Neural cell (in vitro differentiated cells): ENCODE data around the gene RALGPS1. TPM values are rescaled to one million over a fixed set of nuclear protein-coding genes. Genes with fewer than 3 reads are reported as not detected.

Source experiments
- H2AFZ ChIP-seq: fragments of 200-600, 300-800 bp; sonication (generic), shearing (Covaris generic); 2 replicates; pipeline ENCODE4 v1.6.0; 2014; ENCODE audit warnings: low read depth, mild to moderate bottlenecking, antibody characterized with exemption, low read length, moderate library complexity
- H3F3A ChIP-seq: fragments of 200-600 bp; shearing (Covaris generic); 2 replicates; pipeline ENCODE4 v1.6.1; 2016; ENCODE audit warnings: mild to moderate bottlenecking, moderate library complexity, mixed read lengths, antibody characterized with exemption, low read length; ENCODE audit not compliant: insufficient read depth, poor library complexity, severe bottlenecking
- H3K27ac ChIP-seq: fragments of 200-600, 300-800 bp; sonication (generic), shearing (Covaris generic); 2 replicates; pipeline ENCODE4 v1.5.1; 2014; ENCODE audit warnings: mild to moderate bottlenecking, low read length, moderate library complexity
- H3K27me3 ChIP-seq: fragments of 300-800, 200-600 bp; sonication (generic), shearing (Covaris generic); 2 replicates; pipeline ENCODE4 v1.6.0; 2014; ENCODE audit warnings: mild to moderate bottlenecking, low read depth, low read length, moderate library complexity; ENCODE audit not compliant: insufficient read depth
- H3K36me3 ChIP-seq: fragments of 300-800, 200-600 bp; sonication (generic), shearing (Covaris generic); 2 replicates; pipeline ENCODE4 v1.5.1; 2014; ENCODE audit warnings: mild to moderate bottlenecking, antibody characterized with exemption, low read length, moderate library complexity; ENCODE audit not compliant: insufficient read depth
- H3K4me2 ChIP-seq: fragments of 300-800, 200-600 bp; sonication (generic), shearing (Covaris generic); 2 replicates; pipeline ENCODE4 v1.6.0; 2014; ENCODE audit warnings: mild to moderate bottlenecking, low read length
- H3K4me3 ChIP-seq: fragments of 300-800, 200-600 bp; sonication (generic), shearing (Covaris generic); 2 replicates; pipeline ENCODE4 v1.5.1; 2014; ENCODE audit warnings: mild to moderate bottlenecking, low read length, moderate library complexity
- H3K79me2 ChIP-seq: fragments of 200-600 bp; shearing (Covaris generic); replicated peaks from 2 replicates; pipeline ENCODE4 v1.6.0; 2014; ENCODE audit warnings: mild to moderate bottlenecking, low read length, moderate library complexity; ENCODE audit not compliant: insufficient read depth
- H3K9ac ChIP-seq: fragments of 300-800, 200-600 bp; sonication (generic), shearing (Covaris generic); 2 replicates; pipeline ENCODE4 v1.6.1; 2016; ENCODE audit warnings: mild to moderate bottlenecking, low read length, mixed read lengths
- H3K9me2 ChIP-seq: fragments of 200-600 bp; shearing (Covaris generic); 2 replicates; pipeline ENCODE4 v1.6.1; 2016; ENCODE audit warnings: mild to moderate bottlenecking, low read length, mixed read lengths; ENCODE audit not compliant: insufficient read depth
- H3K9me3 ChIP-seq: fragments of 200-600, 300-800 bp; sonication (generic), shearing (Covaris generic); 2 replicates; pipeline ENCODE4 v1.6.1; 2016; ENCODE audit warnings: mild to moderate bottlenecking, mixed run types, low read length, moderate library complexity, mixed read lengths
- H4K20me1 ChIP-seq: fragments of 200-600 bp; shearing (Covaris generic); 2 replicates; pipeline ENCODE4 v1.6.1; 2016; ENCODE audit warnings: mild to moderate bottlenecking, mixed run types; ENCODE audit not compliant: insufficient read depth
- EP300 ChIP-seq: fragments of 450-650 bp; conservative IDR thresholded peaks from 2 replicates; pipeline ENCODE4 v1.6.1; 2014; ENCODE audit warnings: antibody characterized with exemption, mild to moderate bottlenecking, moderate library complexity; ENCODE audit not compliant: poor library complexity, severe bottlenecking
- EZH2 ChIP-seq: fragments of 200-600, 300-800 bp; shearing (Covaris generic), sonication (generic); IDR thresholded peaks from 2 replicates; pipeline ENCODE4 v1.6.1; 2014; ENCODE audit warnings: antibody characterized with exemption, low read length, borderline replicate concordance, mild to moderate bottlenecking; ENCODE audit not compliant: insufficient read depth, poor library complexity, severe bottlenecking
- MXI1 ChIP-seq: fragments of 450-650 bp; conservative IDR thresholded peaks from 2 replicates; pipeline ENCODE4 v1.6.1; 2014; ENCODE audit warnings: antibody characterized with exemption, mild to moderate bottlenecking; ENCODE audit not compliant: poor library complexity, severe bottlenecking
- POLR2AphosphoS5 ChIP-seq: IDR thresholded peaks from 2 replicates; pipeline ENCODE4 v1.6.1; 2012
- RAD21 ChIP-seq: fragments of 450-650 bp; conservative IDR thresholded peaks from 2 replicates; pipeline ENCODE4 v1.6.1; 2014; ENCODE audit warnings: antibody characterized with exemption, mild to moderate bottlenecking, moderate library complexity
- SMC3 ChIP-seq: fragments of 450-650 bp; conservative IDR thresholded peaks from 2 replicates; pipeline ENCODE4 v1.6.1; 2014; ENCODE audit warnings: antibody characterized with exemption, mild to moderate bottlenecking, moderate library complexity; ENCODE audit not compliant: poor library complexity
- TAF1 ChIP-seq: IDR thresholded peaks from 2 replicates; pipeline ENCODE4 v1.6.1; 2012; ENCODE audit warnings: low read depth
- polyA plus RNA-seq: library from polyadenylated mRNA; depleted of rRNA; stranded (reverse); fragments of >200 nt; gene quantifications from 2 replicates; pipeline ENCODE4 v1.2.3, GENCODE V29; 2014
- TF ChIP-seq, protein P1 (sequence below): IDR thresholded peaks from 2 replicates; pipeline ENCODE4 v1.6.1; 2012; ENCODE audit warnings: borderline replicate concordance

RALGPS1 gene
- polyA plus RNA-seq, 1 donor from 2014 or later = 37.1 TPM

DNA sequence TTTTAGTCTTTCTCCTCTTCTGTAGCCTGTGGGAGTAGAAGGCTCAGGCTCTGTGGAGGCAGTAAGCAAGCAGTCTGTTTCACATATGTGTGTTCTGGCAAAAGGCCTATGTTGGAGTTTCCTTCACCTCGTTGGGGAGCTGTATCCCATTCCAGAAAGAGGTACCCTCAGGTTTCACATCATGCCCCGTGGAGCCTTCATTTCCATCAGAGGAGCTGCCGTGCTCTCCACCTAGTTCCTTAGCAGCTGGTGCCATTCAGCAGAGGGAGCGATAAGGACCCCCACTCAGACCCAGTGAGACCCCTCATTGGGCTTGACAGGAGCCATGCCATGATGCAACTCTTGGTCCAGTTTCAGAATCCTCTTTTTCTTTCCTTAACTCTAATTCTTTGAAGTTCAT is 258.5 kb downstream of the RALGPS1 start:
- Histone ChIP-seq H3K9me3 (no peaks in the 10 kb centered on the region), H3K79me2 (no peaks in the 10 kb centered on the region), H3K9me2 (no peaks in the 10 kb centered on the region), H3K27me3 (no peaks in the 10 kb centered on the region), H3K4me3 (no peak overlapping the region), H4K20me1 (no peaks in the 10 kb centered on the region), H2AFZ (no peak overlapping the region), H3K27ac (no peak overlapping the region), H3K9ac (no peak overlapping the region), H3F3A (no peaks in the 10 kb centered on the region), H3K4me2 (no peak overlapping the region), H3K36me3 (peaks cover 6% of the 10 kb centered on the region)
- TF ChIP-seq, protein P1, sequence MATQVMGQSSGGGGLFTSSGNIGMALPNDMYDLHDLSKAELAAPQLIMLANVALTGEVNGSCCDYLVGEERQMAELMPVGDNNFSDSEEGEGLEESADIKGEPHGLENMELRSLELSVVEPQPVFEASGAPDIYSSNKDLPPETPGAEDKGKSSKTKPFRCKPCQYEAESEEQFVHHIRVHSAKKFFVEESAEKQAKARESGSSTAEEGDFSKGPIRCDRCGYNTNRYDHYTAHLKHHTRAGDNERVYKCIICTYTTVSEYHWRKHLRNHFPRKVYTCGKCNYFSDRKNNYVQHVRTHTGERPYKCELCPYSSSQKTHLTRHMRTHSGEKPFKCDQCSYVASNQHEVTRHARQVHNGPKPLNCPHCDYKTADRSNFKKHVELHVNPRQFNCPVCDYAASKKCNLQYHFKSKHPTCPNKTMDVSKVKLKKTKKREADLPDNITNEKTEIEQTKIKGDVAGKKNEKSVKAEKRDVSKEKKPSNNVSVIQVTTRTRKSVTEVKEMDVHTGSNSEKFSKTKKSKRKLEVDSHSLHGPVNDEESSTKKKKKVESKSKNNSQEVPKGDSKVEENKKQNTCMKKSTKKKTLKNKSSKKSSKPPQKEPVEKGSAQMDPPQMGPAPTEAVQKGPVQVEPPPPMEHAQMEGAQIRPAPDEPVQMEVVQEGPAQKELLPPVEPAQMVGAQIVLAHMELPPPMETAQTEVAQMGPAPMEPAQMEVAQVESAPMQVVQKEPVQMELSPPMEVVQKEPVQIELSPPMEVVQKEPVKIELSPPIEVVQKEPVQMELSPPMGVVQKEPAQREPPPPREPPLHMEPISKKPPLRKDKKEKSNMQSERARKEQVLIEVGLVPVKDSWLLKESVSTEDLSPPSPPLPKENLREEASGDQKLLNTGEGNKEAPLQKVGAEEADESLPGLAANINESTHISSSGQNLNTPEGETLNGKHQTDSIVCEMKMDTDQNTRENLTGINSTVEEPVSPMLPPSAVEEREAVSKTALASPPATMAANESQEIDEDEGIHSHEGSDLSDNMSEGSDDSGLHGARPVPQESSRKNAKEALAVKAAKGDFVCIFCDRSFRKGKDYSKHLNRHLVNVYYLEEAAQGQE = no peak
- TF ChIP-seq POLR2AphosphoS5 (no peak), EZH2 (no peak), RAD21 (no peak)

DNA sequence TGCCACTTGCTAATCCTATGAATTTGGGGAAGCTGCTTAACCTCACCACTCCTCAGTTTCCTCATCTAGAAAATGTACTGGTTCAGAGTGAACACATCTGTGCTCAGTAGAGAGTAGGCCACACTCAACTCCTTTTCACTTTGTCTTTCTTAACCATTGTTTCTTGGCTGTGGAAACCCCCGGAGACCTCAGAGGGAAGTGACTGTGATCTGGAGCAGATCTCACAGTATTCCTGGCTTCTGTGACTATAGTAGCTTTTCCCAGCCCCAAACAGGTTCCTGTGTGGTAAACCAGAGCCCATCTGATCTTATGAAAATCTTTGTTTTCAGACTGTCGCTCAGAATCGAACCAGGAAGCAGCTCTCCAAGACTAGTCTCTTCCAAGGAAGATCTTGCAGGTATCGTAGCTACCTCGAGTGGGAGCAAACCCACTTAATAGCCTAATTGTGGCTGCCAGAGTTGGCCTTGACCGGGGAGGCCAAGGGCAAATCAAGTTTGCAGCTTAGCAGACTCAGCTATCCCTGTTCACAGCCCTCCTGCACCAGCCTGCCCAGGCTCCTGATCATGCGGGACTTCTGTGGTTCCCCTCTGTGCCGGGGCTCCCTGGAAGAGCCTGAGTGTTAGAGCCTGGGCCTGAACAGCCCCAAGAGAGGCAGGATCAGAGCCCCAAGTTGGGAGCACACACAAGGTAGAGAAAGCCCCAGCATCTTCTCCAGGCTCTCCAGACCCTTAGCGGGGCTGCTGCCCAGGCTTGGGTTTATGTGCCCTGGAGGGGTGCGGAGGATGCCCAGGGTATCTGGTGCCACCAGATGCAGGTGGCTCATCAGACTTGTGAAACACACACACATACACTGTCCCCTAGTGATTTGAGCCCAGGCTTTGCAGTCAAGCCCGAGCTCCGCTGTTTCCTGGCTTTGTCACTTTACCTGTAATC is 260.1 kb downstream of the RALGPS1 start:
- peaks cover 6% of the 10 kb centered on the region for H3K36me3 ChIP-seq
- H3K79me2 ChIP-seq = no peaks in the 10 kb centered on the region
- no peaks in the 10 kb centered on the region for H3K9me2 ChIP-seq
- no peak overlapping the region for H3K9ac ChIP-seq
- H2AFZ ChIP-seq = no peak overlapping the region
- H3K27ac ChIP-seq = no peak overlapping the region
- no peaks in the 10 kb centered on the region for H3K9me3 ChIP-seq
- H4K20me1 ChIP-seq = no peaks in the 10 kb centered on the region
- TF ChIP-seq, protein P1 = no peak
- TF ChIP-seq RAD21 (no peak), EP300 (no peak), MXI1 (no peak), POLR2AphosphoS5 (no peak), TAF1 (no peak), SMC3 (no peak)
- H3K27me3 ChIP-seq = no peaks in the 10 kb centered on the region
- no peaks in the 10 kb centered on the region for H3F3A ChIP-seq
- no peak overlapping the region for H3K4me3 ChIP-seq
- no peak overlapping the region for H3K4me2 ChIP-seq
